MG63 (cell line): Measurements from ENCODE around the gene PSMA8. TPM values are rescaled to one million over a fixed set of nuclear protein-coding genes. Genes with fewer than 3 reads are reported as not detected.
"Not testable (repeated sequence)": the region's sequence is repeated elsewhere in the genome, so short reads cannot be mapped to it uniquely, and the experiment has no call there.

Source experiments
- DNase-seq: peaks from one replicate; pipeline ENCODE4 v3.0.0-alpha.2; 2020
- H3K27me3 ChIP-seq: fragments of 250-450 bp; sonication (Bioruptor Pico); 2 replicates; pipeline ENCODE4 v1.5.1; 2020; ENCODE audit warnings: mild to moderate bottlenecking, moderate library complexity
- H3K36me3 ChIP-seq: fragments of 250-450 bp; sonication (Bioruptor Pico); 2 replicates; pipeline ENCODE4 v1.5.1; 2020; ENCODE audit warnings: mild to moderate bottlenecking, moderate library complexity
- H3K4me3 ChIP-seq: fragments of 250-450 bp; sonication (Bioruptor Pico); 2 replicates; pipeline ENCODE4 v1.5.1; 2020; ENCODE audit warnings: mild to moderate bottlenecking, moderate library complexity
- H3K9me3 ChIP-seq: fragments of 250-450 bp; sonication (Bioruptor Pico); 2 replicates; pipeline ENCODE4 v1.5.1; 2020; ENCODE audit warnings: mild to moderate bottlenecking, moderate library complexity
- total RNA-seq: library from RNA; depleted of rRNA; stranded (reverse); fragments of >200 nt; shearing (Covaris generic); gene quantifications from 2 replicates; pipeline ENCODE4 v1.2.3, GENCODE V29; 2014; ENCODE audit warnings: low replicate concordance; rRNA removed

PSMA8 gene
- total RNA-seq = 0.23 TPM in 1 of 2 replicates, not detected in the other

DNA sequence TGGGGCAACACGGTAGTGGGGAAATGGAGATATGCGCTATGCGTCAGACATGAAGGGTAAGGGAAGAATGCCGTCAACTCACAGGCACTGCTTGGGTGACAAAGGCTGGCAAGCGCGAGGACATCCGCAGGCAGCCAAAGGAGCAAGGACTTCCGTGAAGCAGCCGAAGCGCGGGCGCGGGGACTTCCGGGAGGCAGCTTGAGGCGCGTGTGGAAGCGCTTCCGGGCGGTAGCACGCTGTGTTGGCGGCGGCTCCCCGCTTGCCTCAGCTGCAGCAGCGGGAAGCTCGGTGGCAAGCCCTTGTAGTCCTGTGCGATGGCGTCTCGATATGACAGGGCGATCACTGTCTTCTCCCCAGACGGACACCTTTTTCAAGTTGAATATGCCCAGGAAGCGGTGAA, at the start of gene PSMA8:
PSMA8 (plus strand) TSS at position 218 of the 400 bp plus-strand sequence; CDS start at position 315, 97 bp downstream.
- no peak for DNase-seq
- Histone ChIP-seq H3K9me3 (no peaks in the 10 kb centered on the region), H3K36me3 (no peaks in the 10 kb centered on the region), H3K4me3 (no peak within 1 kb of the TSS), H3K27me3 (peaks cover 2% of the 10 kb centered on the region)

DNA sequence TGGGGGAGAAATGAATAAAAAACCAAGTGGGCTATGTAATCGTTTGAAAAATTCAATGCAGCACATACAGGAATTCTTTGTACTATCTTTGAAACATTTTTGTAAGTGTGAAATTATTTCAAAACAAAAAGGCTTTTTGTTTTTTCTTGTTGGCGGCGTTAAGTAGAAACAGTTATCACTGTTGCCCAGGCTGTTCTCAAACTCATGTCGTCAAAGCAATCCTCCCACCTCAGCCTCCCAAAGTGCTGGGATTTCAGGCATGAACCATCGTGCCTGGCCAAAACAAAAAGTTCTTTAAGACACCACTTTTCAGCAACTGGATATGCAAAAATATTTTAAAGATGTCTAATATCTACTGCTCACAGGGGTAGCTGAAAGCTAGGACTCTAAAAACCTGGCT, 48.6 kb upstream of the PSMA8 start:
- Histone ChIP-seq H3K27me3 (no peaks in the 10 kb centered on the region), H3K36me3 (peaks cover 63% of the 10 kb centered on the region), H3K4me3 (no peak overlapping the region), H3K9me3 (no peaks in the 10 kb centered on the region)
- no peak for DNase-seq

- Histone ChIP-seq H3K27me3 (no peaks in the 10 kb centered on the region), H3K9me3 (no peaks in the 10 kb centered on the region), H3K36me3 (peaks cover 52% of the 10 kb centered on the region), H3K4me3 (no peak overlapping the region)
- DNase-seq = no peak
These were observed 46.7 kb upstream of the PSMA8 start for GRCh38 chr18:26086959-26087358.

DNA sequence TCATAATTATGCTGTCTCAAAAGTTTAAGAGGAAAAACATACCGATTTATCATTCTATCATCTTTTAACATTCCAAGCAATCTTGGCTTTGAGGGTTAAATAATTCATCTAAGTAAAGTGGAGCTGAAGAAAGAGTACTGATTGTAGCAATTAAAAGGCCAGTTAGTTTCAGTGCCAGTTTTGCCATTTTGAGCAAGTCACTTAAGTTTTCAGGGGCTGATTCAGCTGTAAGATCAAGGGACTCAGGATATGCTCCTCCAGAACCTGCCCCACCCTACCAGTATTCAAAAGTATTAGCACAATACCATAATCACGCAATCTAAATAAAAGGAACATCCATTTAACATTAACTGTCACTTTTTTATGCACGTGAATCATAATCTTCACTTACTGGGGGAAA, 45.2 kb upstream of the PSMA8 start:
- Histone ChIP-seq H3K9me3 (no peaks in the 10 kb centered on the region), H3K4me3 (peak overlapping the region; percentile 97), H3K36me3 (peaks cover 38% of the 10 kb centered on the region), H3K27me3 (no peaks in the 10 kb centered on the region)
- no peak for DNase-seq

GRCh38 chr18:26089293-26090129, 44.2 kb upstream of the PSMA8 start:
- Histone ChIP-seq H3K36me3 (peaks cover 29% of the 10 kb centered on the region), H3K4me3 (peak overlapping the region; percentile 97), H3K27me3 (no peaks in the 10 kb centered on the region), H3K9me3 (no peaks in the 10 kb centered on the region)
- peak; percentile 8 for DNase-seq

DNA sequence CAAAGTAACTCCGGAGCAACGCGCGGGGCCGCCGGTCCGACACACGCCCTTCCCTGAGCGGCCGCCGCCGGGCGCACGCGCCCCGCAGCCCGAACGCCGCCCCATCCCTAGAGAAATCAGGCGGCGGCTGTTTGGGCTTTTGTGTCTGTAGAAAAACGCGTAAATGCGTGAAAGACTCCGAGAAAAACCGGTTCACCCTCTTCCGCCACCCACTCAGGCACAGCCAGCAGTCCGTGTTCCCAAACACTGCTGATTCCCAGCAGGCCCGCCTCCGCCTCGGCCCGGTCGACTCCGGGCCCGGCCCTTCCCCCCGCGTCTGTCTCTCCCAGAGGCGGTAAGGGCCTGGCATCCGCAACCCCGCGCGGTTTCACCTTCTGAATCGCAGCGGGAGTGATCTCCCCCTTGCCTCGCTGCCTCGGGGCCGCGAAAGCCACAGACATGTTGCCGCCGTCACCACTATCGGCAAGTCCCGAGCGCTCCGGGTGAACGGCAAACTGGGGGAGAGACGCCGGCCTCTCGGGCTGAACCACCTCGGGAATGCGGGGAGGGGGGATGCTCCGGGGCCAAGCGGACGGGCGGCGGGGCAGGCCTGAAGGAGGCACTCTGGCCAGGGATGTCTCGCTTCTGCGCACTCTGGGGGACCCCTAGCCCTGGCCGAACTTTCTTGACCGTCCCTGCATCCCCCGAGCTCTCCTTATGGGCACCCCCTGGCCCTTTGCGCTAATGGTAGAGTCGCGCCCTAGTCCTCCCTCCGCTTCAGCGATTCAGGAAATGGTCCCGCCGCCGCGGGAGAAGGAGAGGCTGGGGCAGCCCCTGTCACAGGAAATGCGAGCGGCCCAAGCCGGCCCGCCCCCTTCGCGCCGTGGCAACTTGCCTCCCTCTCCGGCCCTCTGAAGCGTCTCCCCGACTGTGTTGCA, 43.3 kb upstream of the PSMA8 start, which contains the start of gene SS18:
SS18 (minus strand) TSS at position 484 of the 917 bp plus-strand sequence; CDS start at position 440, 44 bp downstream.
- DNase-seq = peak; percentile 93
- Histone ChIP-seq H3K27me3 (no peaks in the 10 kb centered on the region), H3K9me3 (no peaks in the 10 kb centered on the region), H3K4me3 (peak within 1 kb of the TSS; percentile 97), H3K36me3 (peaks cover 22% of the 10 kb centered on the region)

- Histone ChIP-seq H3K4me3 (peak overlapping the region; percentile 97), H3K9me3 (no peaks in the 10 kb centered on the region), H3K27me3 (no peaks in the 10 kb centered on the region), H3K36me3 (peaks cover 15% of the 10 kb centered on the region)
- peak; percentile 74 for DNase-seq
These were observed 42.5 kb upstream of the PSMA8 start for GRCh38 chr18:26091047-26091630.

GRCh38 chr18:26096852-26097251, 36.8 kb upstream of the PSMA8 start:
- no peaks in the 10 kb centered on the region for H3K27me3 ChIP-seq
- no peaks in the 10 kb centered on the region for H3K9me3 ChIP-seq
- DNase-seq = no peak
- H3K4me3 ChIP-seq = no peak overlapping the region
- H3K36me3 ChIP-seq = no peaks in the 10 kb centered on the region

DNA sequence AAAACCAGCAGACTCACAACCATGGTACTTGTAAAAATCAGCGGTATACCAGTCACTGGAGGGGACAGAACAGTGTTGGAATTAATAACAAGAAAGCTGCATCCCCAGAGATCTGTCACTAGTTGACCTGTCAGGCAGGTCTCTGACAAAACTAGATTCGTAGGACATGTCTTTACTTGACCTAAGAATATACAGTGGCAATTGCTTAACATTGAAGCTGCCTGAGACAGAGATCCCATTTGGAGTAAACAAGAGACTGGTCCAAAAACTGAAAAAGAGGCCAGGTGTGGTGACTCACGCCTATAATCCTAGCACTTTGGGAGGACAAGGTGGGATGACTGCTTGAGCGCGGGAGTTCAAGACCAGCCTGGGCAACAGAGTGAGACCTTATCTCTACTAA, 36.1 kb upstream of the PSMA8 start:
- Histone ChIP-seq H3K27me3 (no peaks in the 10 kb centered on the region), H3K4me3 (no peak overlapping the region), H3K36me3 (no peaks in the 10 kb centered on the region), H3K9me3 (no peaks in the 10 kb centered on the region)
- no peak for DNase-seq

DNA sequence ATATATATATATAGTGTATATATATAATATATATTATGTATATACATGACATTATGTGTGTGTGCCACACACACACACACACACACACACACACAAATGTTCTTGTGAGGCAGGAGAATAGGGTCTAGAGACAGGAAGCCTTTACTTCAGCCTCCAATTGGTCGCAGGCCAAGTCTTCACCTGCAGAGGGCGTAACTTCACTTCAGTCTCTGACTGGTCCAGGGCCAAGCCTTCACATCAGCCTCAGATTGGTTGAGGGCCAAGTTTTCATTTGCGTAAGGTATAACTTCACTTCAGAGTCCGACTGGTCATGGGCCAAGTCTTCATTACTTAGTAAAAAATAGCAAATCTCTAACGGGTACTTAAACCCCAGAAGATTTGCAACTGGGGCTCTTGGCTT, 30.1 kb upstream of the PSMA8 start:
- DNase-seq = no peak
- Histone ChIP-seq H3K4me3 (no peak overlapping the region), H3K36me3 (no peaks in the 10 kb centered on the region), H3K9me3 (no peaks in the 10 kb centered on the region), H3K27me3 (no peaks in the 10 kb centered on the region)

DNA sequence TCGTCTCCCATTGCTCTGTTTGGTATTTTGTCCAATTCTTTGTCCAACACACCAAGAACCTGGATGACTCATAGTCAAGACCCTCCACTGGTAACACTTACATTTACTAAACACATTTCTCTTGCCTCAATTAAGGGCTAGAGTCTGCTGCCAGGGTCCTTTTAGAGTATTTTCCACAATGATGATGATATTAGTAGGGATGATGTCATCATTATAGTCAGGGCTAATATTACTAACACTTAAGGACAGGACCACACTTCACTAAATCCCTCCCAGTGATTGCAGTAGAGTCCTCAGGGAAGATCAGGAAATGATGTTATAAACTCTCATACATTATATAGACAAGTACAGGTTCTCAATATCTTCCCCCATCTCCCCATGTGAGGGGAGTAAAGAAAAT, 29.6 kb upstream of the PSMA8 start:
- H3K4me3 ChIP-seq = no peak overlapping the region
- DNase-seq = no peak
- no peaks in the 10 kb centered on the region for H3K36me3 ChIP-seq
- H3K9me3 ChIP-seq = no peaks in the 10 kb centered on the region
- no peaks in the 10 kb centered on the region for H3K27me3 ChIP-seq

DNA sequence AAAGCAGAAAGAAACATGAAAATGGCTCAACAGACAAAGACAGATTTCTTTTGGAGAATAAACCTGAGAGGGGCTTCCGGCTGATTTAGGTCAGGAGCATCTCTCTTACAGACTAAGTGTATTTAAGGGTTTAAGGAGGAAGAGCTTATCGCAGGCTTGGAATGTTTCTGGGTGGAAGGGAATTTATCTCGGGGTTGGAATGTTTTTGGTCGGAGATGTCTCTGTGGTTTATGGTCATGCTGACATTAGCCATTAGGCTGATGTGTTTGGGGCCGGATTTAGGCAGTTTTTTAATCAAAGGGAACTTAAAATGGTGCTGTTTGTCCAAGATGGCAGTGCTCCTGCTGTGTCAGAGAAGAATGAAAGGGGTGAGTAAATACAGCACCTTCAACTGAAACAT, 14.4 kb upstream of the PSMA8 start:
- H3K36me3 ChIP-seq = no peaks in the 10 kb centered on the region
- no peaks in the 10 kb centered on the region for H3K9me3 ChIP-seq
- no peak for DNase-seq
- H3K4me3 ChIP-seq = no peak overlapping the region
- no peaks in the 10 kb centered on the region; the same call in 1 of the 2 replicates for H3K27me3 ChIP-seq

DNA sequence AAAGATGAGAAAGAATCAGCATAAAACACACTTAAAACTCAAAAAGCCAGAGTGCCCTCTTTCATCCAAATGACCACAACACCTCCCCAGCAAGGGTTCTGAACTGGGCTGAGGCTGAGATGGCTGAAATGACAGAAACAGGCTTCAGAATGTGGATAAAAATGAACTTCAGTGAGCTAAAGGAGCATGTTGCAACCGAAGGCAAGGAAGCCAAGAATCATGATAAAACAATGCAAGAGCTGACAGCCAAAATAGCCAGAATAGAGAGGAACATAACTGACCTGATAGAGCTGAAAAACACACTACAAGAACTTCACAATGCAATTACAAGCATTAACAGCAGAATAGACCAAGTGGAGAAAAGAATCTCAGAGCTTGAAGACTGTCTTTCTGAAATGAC, 12.2 kb upstream of the PSMA8 start:
- no peaks in the 10 kb centered on the region; the same call in 1 of the 2 replicates for H3K27me3 ChIP-seq
- no peak overlapping the region for H3K4me3 ChIP-seq
- H3K9me3 ChIP-seq = no peaks in the 10 kb centered on the region
- no peak for DNase-seq
- no peaks in the 10 kb centered on the region for H3K36me3 ChIP-seq

- DNase-seq, H3K36me3 ChIP-seq: not testable (repeated sequence)
These were observed 11.7 kb upstream of the PSMA8 start for GRCh38 chr18:26121994-26122393.

GRCh38 chr18:26127786-26128185, 5.9 kb upstream of the PSMA8 start:
- Histone ChIP-seq H3K4me3 (no peak overlapping the region), H3K36me3 (no peaks in the 10 kb centered on the region), H3K27me3 (no peaks in the 10 kb centered on the region), H3K9me3 (no peaks in the 10 kb centered on the region)
- DNase-seq = no peak

More at GRCh38 chr18:26121994-26122393, 11.7 kb upstream of the PSMA8 start:
- H3K27me3 ChIP-seq, H3K9me3 ChIP-seq, H3K4me3 ChIP-seq: not testable (repeated sequence)

- H3K27me3 ChIP-seq, H3K4me3 ChIP-seq, DNase-seq, H3K9me3 ChIP-seq, H3K36me3 ChIP-seq: not testable (repeated sequence)
These were observed 5.5 kb upstream of the PSMA8 start for GRCh38 chr18:26128192-26128591.

- H3K27me3 ChIP-seq = peaks cover 2% of the 10 kb centered on the region
These were observed 438 bp downstream of the PSMA8 start for GRCh38 chr18:26134107-26134506.

More at GRCh38 chr18:26134107-26134506, 438 bp downstream of the PSMA8 start:
- Histone ChIP-seq H3K9me3 (no peaks in the 10 kb centered on the region), H3K4me3 (no peak overlapping the region), H3K36me3 (no peaks in the 10 kb centered on the region)
- no peak for DNase-seq
